Fibroblast of lung (primary cell): ENCODE measurements around the gene PRR20B.
"Not testable (repeated sequence)": the region's sequence is repeated elsewhere in the genome, so short reads cannot be mapped to it uniquely, and the experiment has no call there.

ENCODE experiments used
- EZH2 ChIP-seq: IDR thresholded peaks from 2 replicates; pipeline ENCODE4 v1.5.1; 2012; ENCODE audit warnings: low read length, control low read depth, mild to moderate bottlenecking; ENCODE audit errors: missing control alignments
- TF ChIP-seq, protein P1 (sequence below), 2 donors: IDR thresholded peaks in 1 of 2; conservative IDR thresholded peaks in 1 of 2; 1 replicate in 1 of 2; 2 replicates in 1 of 2; pipeline ENCODE4 v1.5.1; 2011 to 2012; ENCODE audit warnings: low read length in 2 of 2, control low read depth in 1 of 2, inconsistent platforms in 1 of 2, low read depth in 1 of 2, mild to moderate bottlenecking in 1 of 2

DNA sequence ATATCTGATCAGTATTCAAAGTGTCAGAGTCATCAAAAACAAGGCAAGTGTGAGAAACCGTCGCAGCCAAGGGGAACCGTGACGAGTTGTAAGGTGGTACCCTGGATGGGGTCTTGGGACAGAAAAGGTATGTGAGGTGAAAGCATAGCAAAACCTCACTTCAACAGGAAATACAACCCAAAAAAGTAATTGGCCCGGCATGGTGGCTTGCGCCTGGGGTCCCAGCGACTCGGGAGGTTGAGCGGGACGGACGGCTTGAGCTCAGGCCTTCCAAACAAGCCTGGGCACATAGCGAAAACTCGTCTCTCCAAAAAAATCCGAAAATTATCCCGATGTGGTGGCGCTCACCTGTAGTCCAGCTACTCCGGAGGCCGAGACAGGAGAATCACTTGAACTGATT lies 7.5 kb upstream of the PRR20B start:
- TF ChIP-seq, protein P1, sequence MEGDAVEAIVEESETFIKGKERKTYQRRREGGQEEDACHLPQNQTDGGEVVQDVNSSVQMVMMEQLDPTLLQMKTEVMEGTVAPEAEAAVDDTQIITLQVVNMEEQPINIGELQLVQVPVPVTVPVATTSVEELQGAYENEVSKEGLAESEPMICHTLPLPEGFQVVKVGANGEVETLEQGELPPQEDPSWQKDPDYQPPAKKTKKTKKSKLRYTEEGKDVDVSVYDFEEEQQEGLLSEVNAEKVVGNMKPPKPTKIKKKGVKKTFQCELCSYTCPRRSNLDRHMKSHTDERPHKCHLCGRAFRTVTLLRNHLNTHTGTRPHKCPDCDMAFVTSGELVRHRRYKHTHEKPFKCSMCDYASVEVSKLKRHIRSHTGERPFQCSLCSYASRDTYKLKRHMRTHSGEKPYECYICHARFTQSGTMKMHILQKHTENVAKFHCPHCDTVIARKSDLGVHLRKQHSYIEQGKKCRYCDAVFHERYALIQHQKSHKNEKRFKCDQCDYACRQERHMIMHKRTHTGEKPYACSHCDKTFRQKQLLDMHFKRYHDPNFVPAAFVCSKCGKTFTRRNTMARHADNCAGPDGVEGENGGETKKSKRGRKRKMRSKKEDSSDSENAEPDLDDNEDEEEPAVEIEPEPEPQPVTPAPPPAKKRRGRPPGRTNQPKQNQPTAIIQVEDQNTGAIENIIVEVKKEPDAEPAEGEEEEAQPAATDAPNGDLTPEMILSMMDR (conservative IDR thresholded peaks at IDR 0.05 in 1 of 2, IDR thresholded peaks at IDR 0.05 in 1 of 2; ENCODE audit: low read depth in 1 of 2, low read length in 2 of 2), result not testable (repeated sequence)
- not testable (repeated sequence) for TF ChIP-seq EZH2
